C4-2B (cell line): Measurements from ENCODE around the gene PEPD.

Source experiments
- H3K27ac ChIP-seq: fragments of 450-650 bp; 2 replicates; pipeline ENCODE4 v1.5.1; 2017
- ZFX ChIP-seq: fragments of 450-650 bp; IDR thresholded peaks from 2 replicates; pipeline ENCODE4 v1.6.1; 2017
- TF ChIP-seq, protein P1 (sequence below): fragments of 450-650 bp; conservative IDR thresholded peaks from 2 replicates; pipeline ENCODE4 v1.5.1; 2017; ENCODE audit warnings: mild to moderate bottlenecking

The PEPD gene

DNA sequence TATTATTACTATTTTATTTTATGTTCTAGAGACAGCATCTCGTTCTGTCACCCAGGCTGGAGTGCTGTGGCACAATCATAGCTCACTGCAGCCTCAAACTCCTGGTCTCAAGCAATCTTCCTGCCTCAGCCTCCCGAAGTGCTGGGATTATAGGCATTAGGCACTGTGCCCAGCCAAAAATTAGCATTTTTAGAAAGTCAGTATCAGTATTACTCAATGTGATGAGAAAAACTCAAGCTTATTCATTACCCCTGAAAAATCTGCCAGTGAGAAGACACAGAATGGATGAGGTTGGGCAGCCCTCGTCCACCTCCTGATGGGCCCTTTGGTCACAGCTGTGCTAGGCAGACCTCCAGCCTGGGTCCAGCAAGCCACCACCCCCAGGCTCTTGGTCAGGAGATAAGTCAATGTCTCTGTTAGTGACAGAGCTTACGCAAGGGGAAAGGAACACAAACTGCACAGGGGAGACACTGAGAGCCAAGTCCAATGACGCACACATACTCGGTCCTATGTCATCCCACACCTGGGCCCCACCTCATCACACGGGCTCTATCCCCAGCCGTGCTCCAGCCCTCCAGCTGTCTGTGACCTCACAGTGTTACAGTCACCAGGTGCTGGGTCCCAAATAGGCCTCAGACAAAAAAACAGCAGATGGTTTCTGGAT, 19.8 kb downstream of the PEPD start:
- TF ChIP-seq, protein P1, sequence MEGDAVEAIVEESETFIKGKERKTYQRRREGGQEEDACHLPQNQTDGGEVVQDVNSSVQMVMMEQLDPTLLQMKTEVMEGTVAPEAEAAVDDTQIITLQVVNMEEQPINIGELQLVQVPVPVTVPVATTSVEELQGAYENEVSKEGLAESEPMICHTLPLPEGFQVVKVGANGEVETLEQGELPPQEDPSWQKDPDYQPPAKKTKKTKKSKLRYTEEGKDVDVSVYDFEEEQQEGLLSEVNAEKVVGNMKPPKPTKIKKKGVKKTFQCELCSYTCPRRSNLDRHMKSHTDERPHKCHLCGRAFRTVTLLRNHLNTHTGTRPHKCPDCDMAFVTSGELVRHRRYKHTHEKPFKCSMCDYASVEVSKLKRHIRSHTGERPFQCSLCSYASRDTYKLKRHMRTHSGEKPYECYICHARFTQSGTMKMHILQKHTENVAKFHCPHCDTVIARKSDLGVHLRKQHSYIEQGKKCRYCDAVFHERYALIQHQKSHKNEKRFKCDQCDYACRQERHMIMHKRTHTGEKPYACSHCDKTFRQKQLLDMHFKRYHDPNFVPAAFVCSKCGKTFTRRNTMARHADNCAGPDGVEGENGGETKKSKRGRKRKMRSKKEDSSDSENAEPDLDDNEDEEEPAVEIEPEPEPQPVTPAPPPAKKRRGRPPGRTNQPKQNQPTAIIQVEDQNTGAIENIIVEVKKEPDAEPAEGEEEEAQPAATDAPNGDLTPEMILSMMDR: no peak
- TF ChIP-seq ZFX: no peak
- H3K27ac ChIP-seq: no peak overlapping the region

DNA sequence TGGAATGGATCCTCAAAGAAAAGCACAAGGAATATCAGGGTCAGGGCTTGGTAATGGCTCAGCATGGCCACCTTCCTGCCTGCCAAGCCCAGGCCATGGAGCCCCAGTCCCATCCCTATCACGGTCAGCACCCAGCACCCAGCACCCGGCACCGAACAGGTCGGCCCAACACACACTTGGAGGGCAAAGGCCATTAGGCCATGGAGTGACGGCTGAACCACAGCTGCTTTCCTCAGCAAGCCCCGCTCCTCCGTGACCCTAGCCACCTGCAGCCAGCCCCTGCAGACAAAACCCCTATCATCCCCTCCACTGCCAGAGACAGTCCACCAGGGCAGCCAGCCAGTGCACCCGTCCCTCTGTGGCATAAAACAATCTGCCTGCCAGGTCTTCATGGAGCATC, 20.6 kb downstream of the PEPD start:
- no peak for TF ChIP-seq ZFX
- TF ChIP-seq, protein P1: no peak

DNA sequence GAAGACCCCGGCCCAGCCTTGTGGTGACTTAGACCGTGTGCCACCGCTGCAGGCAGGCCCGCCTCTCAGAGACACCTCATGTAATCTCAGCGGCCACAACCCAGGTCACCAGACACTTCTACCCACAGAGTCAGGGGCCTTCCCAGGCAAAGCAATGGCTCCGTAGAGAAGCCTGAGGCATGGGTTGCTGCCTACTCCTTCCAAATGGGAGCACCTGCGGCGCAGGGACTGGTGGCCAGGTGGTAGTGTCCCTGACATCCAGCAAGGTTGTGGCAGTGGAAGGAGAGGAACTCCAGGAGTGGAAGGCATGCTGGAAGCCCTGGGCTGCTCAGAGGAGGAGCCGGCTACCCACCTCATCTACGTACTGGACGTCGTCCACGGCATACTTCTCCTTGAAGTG, 21.0 kb downstream of the PEPD start:
- TF ChIP-seq, protein P1: no peak
- TF ChIP-seq ZFX: no peak
- H3K27ac ChIP-seq: no peak overlapping the region

More for the DNA sequence above, 20.6 kb downstream of the PEPD start:
- H3K27ac ChIP-seq: no peak overlapping the region

DNA sequence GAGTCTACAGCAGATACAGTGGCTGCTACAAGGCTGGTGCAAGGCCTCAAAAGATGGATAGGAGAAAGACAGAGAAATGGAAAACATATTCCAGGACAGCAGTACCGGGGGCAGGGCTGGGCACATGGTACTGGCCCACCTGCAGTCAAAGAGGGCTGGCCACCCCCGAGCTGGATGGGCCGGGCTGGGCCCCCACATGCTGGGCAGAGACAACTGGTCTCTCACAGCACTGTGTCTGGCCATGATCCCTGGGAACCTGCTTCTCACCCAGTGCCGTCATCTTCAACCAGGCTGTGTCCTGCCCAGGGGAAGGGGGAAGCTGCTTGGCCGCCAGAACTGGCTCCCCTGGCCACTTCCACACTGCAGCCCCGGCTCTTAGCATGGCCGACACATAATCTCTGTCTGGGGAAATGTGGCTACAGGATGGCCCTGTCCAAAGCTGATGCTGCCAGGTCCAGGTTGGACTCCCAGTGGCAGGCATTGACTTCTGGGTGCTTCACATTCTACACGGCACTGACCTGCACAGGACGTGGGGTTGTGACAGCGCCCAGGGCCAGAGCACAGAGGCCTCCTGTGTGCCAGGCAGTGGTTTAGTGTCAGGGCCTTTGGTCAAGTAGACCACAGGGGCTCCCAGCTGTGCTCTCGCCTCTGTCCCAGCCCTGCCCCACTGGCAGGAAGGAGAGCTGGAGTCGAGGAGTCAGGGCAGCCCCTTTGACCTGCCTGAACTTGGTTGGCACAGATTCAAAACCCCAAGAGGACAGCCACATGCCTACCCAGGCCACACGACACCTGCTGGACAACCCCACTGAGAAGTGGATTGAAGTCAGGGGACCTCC, 21.7 kb downstream of the PEPD start:
- no peak for TF ChIP-seq ZFX
- TF ChIP-seq, protein P1: no peak
- no peak overlapping the region for H3K27ac ChIP-seq

DNA sequence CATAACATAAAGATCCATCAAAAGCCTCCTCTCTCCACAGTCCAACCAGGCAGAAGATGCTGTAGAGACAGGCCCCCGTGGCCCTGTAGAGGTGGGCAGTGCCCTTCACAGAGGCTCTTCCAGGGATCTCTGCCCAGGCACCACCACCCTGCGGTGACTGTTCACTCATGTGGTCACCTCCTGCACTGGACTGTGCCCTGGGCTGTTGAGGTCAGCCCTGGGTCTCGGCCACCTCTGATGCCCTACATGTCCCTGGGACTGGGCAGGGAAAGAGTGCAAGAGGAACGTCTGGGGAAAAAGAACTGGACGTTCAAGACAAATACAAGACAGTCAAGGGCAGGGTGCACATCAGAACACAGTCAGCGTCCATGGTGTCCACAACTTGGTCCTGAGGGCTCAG, 22.3 kb downstream of the PEPD start:
- TF ChIP-seq ZFX: no peak
- TF ChIP-seq, protein P1: no peak
- H3K27ac ChIP-seq: no peak overlapping the region

DNA sequence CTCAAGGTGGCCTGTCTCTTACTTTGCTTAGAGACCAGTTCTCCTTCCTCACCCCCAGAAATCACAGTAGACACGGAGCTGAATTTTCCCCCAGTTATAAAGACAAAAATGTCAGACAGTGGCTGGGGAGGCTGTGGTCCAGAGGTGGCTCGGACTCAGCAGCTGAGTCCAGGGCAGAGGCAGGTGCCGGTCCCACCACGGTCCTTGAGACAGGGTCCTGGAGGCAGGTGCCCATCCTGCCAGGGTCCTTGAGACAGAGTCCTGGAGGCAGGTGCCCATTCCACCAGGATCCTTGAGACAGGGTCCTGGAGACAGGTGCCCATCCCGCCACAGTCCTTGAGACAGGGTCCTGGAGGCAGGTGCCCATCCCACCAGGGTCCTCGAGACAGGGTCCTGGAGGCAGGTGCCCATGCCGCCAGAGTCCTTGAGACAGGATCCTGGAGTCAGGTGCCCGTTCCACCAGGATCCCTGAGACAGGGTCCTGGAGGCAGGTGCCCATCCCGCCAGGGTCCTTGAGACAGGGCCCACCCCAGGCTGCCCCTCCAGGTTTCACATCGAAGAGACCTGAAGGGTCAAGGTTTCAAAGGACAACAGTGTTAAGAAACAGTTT, 23.1 kb downstream of the PEPD start:
- no peak overlapping the region for H3K27ac ChIP-seq
- TF ChIP-seq, protein P1: no peak
- no peak for TF ChIP-seq ZFX

DNA sequence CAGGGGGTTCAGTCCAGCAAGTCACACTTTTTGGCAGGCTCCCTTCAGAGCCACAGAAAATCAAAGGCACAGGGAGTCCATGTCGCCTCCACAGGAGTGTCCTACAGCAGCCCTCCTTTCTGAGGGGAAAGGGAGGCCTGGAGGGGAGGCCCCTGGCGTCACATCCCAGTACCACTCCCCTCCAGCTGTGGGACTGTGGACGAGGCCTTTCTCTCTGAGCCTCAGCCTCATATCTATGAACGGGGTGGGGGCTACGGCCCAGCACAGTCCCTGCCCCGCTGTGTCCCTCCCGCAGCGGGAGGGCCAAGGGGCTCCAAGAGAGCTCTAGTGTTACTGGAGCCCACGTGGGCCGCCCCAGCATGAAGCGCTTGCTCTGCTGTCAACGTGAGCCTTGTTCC, 23.8 kb downstream of the PEPD start:
- H3K27ac ChIP-seq: no peak overlapping the region
- TF ChIP-seq ZFX: no peak
- TF ChIP-seq, protein P1: no peak
